HG03097 (cell line): ENCODE results near the gene SLC34A2.
"Not testable (repeated sequence)": the region's sequence is repeated elsewhere in the genome, so short reads cannot be mapped to it uniquely, and the experiment has no call there.

ENCODE experiments used
- ATAC-seq: cut with Tn5 transposase; IDR thresholded peaks from one replicate; pipeline ENCODE4 v1.9.1; 2021; ENCODE audit not compliant: unreplicated experiment, low FRiP score

The SLC34A2 gene, protein sequence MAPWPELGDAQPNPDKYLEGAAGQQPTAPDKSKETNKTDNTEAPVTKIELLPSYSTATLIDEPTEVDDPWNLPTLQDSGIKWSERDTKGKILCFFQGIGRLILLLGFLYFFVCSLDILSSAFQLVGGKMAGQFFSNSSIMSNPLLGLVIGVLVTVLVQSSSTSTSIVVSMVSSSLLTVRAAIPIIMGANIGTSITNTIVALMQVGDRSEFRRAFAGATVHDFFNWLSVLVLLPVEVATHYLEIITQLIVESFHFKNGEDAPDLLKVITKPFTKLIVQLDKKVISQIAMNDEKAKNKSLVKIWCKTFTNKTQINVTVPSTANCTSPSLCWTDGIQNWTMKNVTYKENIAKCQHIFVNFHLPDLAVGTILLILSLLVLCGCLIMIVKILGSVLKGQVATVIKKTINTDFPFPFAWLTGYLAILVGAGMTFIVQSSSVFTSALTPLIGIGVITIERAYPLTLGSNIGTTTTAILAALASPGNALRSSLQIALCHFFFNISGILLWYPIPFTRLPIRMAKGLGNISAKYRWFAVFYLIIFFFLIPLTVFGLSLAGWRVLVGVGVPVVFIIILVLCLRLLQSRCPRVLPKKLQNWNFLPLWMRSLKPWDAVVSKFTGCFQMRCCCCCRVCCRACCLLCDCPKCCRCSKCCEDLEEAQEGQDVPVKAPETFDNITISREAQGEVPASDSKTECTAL

GRCh38 chr4:25654971-25655963 is at the start of gene SLC34A2:
Gene SLC34A2, plus strand, starts transcription at chr4:25655851. Its CDS starts 6,650 bp downstream, at chr4:25662501.
- no peak for ATAC-seq

DNA sequence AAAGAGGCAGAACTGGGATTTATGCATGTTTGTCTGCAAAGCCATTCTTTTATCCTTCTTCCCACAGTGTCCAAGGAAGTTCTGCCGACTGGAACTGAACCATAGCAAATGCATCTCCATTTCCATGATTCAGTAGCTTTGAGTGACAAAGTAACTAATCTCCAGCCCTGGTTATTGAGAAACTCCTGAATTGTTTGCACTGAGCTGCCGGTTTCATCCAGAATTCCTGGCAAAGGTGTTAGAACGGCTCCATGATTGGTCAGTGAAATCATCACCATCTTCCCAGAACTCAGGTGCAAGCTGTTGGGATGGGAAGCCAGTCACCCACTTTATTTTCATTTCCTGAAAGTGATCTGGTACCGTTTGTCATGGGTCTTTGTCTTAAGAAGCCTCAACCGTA is 47.0 kb upstream of the SLC34A2 start:
- no peak for ATAC-seq

DNA sequence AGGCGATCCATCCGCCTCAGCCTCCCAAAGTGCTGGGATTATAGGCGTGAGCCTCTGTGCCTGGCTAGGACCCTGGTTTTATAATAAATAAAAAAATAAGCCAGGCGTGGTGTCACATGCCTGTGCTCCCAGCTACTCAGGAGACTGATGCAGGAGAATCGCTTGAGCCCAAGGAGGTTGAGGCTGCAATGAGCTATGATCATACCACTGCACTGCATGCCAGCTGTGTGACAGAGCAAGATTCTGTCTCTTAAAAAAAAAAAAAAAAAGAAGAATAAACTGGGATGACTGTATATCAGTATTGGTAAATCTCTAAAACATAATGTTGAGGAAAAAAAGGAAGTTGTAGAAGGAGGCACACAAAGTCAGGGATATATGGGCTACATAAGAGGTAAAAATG is 45.7 kb upstream of the SLC34A2 start:
- no peak for ATAC-seq

GRCh38 chr4:25613613-25614012 is 42.0 kb upstream of the SLC34A2 start:
- not testable (repeated sequence) for ATAC-seq

- ATAC-seq = no peak
Observed at GRCh38 chr4:25614807-25615206, 40.8 kb upstream of the SLC34A2 start.

DNA sequence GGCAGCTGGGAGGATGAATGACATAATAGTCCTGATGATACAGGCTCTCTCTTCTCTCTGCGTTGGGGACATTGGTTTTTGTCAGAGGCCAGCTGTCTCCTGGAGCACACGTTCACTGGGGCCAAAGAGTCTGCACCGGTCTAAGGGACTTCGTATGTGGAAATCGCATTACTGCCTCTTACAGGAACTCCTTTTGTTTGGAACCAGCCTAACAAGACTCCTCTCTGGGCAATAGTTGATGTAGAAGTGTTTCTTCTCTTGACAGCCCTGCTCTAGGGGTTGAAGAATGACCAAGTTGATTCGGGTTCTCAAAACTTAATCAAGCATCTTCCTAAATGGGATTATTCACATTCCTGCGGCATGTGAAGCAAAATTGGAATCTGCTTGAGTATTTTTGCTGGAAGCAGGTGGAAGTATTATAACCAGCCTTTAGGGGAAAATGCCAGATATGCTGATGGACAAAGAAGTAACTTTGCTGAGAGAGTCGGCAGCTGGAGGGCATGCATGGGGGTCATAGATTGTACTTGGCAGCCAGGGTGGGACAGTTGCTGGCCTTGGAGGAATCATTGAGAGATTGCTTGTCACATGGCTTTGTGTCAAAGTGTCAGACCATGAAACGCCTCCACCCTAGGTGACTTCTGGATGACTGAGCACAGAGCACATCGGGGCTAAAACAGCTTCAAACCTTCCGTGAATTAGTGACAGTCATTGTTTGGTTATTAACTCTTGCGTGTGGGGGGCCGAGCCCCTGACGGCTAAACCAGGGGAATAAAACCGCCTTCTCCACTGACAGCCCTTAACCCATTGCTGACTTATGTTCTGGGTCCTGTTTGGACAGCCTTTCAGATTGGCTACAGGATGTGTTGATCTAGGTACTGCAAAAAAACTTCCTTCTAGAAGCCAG is 34.4 kb upstream of the SLC34A2 start:
- no peak for ATAC-seq

DNA sequence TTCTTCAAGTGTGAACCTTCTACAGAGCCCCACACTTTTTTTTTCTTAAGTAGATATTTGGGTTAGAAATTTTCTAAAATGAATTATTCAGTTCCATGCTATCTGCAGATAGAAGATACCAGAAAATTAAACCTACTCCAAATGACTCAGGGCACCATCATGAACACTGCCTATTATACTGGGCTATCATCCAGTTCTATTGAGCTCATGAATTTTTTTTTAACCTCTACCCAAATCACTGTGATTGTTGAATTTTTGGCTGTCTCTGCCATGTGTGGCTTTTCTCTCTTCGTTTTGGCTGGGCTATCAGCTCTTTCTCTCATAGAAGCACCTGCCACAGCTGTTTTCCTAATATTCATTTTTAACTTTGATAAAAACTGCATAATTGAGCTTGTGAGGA is 31.0 kb upstream of the SLC34A2 start:
- no peak for ATAC-seq

GRCh38 chr4:25628451-25628850 is 27.2 kb upstream of the SLC34A2 start:
- no peak for ATAC-seq

- ATAC-seq = no peak
Observed at GRCh38 chr4:25632135-25632534, 23.5 kb upstream of the SLC34A2 start.

- no peak for ATAC-seq
Observed at GRCh38 chr4:25633541-25633940, 22.1 kb upstream of the SLC34A2 start.

- no peak for ATAC-seq
Observed at GRCh38 chr4:25635501-25635900, 20.1 kb upstream of the SLC34A2 start.

- no peak for ATAC-seq
Observed at GRCh38 chr4:25637581-25638220, 17.9 kb upstream of the SLC34A2 start.

DNA sequence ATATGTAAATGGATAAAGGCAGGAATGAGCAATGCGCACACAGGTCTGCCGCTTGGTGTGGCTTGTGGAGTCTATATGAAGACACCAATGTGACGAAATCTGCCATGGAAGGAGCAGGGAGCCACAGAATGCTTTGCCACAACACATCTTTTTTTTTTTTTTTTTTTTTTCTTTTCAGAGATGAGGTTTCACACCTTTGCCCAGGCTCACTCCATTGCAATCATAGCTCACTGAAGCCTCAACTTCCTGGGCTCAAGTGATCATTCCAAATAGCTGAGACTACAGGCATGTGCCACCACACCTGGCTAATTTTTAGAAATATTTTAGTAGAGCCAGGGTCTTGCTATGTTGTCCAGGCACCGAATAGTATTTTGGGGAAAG is 17.4 kb upstream of the SLC34A2 start:
- ATAC-seq = no peak

GRCh38 chr4:25638806-25639205 is 16.8 kb upstream of the SLC34A2 start:
- ATAC-seq = no peak

- no peak for ATAC-seq
Observed at GRCh38 chr4:25650311-25650710, 5.3 kb upstream of the SLC34A2 start.

DNA sequence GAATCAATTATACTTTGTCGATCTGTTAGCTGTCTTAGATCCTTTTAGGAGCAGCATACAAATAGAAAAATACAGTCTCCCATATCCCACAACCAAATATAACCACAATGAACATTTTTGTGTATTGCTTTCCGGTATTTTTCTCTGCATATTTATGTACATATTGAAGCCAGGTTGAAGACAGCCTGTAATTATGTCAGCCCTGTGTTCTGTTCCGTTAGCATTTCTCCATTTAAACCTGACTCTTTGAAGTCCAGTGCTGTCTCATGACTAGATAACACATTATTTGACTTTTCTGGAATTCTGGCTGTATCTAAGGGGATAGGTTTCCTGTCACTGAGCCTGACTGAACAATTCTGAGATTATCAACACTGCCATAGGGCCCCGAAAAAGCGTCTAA is 4.0 kb upstream of the SLC34A2 start:
- no peak for ATAC-seq

DNA sequence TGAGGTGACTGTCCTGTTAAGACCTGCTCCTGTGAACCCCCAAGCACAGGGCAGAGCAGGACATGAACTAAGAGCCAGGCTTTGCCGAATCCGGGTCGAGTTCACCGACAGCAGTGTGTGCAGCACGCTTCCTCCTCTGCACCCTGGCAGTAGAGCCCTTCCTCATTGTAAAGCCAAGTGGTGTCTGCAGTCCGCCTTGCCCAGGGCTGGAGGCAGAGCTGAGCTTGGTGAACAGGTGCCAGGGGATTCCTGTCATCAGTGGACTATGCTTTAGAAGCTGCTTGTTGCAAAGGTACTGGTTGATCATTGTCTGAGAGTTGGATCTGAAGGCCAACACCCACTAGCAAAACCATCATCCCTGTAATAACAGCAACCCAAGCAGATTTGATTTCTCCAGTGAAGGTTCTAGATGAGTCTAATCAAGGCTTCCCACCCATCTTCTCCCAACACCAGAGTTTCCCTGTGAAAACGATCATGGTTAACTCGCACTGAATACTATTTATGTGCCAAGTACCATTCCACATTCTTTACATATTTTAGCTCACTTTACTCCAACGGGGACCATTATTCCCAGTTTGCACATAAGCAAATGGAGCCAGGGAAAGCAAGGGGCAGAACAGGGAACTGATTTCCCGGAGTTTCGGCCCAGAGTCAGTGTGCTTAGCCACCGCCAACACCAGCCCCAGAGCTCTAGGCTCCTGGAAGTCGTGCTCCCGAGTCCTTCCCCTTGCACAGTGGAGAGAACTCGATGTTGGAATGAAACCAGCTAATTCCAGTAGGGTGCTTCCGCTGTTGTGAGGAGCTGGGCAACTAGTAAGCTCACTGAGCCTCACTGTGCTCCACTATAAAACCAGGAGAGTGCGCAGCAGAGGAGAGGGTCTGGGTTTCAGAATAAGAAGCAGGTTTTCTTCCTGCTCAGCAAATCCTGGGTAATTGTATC is 1.4 kb upstream of the SLC34A2 start:
- ATAC-seq = no peak

- no peak for ATAC-seq
Observed at GRCh38 chr4:25656031-25656430, 380 bp downstream of the SLC34A2 start.
